Measurements from ENCODE around the gene PHACTR2.
A peak's percentile ranks its signal among the peaks of the same experiment; 100 is the strongest.

The PHACTR2 gene

DNA sequence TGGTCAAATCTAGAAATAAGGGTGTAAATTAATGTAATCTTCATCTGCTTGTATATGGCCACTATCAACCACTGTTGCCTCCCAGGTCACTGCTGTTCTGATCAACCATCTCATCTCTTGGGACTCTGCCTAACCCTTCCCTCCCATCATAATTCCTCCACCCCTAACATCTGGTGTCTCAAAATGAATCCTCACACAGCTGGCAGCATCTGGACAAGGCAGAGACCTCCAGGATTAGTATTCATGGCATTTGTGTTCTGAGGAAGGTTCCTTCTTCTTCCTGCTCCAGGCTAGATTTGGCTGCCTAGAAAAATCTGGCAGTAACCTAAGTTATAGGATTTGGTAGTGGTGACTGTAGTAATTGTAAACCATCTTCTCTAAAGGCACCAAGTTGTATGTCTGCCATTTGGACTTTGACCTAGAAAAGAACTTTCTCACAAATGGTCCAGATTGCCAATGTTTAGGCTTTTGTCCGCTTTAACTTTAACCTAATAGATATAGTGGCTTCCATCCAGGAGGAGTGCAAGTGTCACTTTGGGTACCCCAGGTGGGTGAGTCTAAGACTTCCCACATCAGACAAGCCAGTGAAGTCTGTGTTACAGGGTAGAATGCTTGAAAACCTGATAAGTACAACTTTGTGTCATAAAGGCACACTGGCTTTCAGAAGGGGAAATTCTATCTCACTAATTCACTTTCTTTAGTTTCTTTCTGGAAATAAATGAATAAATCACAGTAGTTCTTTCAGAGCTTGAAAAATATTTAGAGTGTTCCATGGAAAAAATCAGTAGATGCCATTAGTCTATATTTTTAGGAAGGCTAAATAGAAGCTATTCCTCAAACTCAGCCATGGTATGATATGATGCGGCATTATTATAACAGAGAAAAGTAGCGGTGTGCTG lies 3.0 kb upstream of the PHACTR2 start:
- Histone ChIP-seq H3K27ac (peak overlapping the region in 10 of 21 experiments; percentile 1 to 69 (median 33)), H3K4me3 (no peak overlapping the region)

DNA sequence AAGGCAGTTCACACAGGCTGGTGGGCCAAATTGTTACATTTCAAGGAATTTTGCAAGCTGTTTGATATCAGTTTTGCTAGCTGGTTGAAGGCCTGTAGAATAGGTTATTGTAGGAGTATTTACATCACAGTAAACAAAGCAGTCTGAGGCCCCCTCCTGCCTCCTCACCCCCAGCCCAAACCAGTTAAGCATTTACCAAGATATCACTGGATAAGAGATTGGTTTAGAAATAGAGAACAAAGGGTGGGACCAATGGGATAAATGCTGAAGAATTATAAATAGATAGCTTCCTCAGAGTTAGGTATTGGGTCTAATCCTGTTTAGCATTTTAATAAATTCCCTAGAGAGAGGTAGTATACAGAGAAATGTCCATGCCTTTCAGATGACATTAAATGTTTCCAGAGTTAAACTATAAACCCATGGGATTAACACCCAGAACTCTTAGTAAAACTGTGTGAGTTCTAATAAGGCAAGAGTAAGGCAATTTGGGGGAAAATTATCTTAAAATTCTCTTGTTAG lies 2.3 kb upstream of the PHACTR2 start:
- no peak overlapping the region for H3K4me3 ChIP-seq
- peak overlapping the region in 10 of 21 experiments; percentile 1 to 69 (median 38) for H3K27ac ChIP-seq

DNA sequence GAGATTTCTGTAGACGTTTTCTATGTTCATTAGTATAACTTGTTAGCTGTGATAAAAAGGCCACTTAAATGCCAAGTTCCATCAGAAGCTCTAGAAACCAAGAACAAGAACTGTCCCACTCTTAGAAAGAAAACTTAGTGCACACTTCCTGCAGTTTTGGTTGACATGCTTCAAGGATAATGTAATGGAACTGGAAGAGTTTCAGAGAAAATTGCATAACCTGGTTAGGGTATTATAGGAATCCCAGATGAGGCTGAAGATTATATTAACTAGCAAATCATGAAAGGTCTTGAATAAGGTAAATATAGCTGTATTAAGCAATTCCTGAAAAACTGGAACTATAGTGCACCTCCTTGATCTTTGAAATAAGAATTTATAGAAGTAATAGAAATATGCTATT lies 1.8 kb upstream of the PHACTR2 start:
- no peak overlapping the region for H3K4me3 ChIP-seq
- peak overlapping the region in 9 of 21 experiments; percentile 2 to 92 (median 25) for H3K27ac ChIP-seq

DNA sequence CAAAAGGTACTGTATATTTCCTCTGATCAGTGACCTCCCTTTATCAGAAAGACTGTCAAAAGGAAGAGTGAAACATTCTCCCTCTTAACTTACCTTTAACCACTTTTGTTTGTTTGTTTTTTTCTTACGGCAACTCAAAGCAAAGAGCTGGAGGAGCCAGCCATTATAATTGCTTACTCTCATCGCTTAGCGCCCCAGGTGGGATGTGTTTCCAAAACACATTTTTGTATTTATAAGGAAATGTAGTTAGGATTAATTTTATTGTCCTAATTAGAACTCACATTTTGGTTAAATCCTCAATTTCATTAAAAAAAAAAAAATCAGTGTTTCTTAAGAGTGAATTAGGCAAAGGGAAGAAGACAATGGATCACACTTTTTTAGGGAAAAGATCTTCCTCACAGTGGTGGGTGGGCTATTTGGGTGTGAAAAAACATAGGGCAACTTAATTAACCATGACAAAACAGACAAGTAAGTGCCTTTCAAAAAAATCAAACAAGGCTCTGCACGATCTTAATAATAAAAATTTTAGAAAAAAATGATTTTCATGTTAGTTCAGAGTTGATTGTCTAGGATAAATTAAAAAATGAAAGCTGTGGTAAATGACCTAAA lies 1.2 kb upstream of the PHACTR2 start:
- H3K27ac ChIP-seq, result peak overlapping the region in 6 of 21 experiments; percentile 5 to 92 (median 47)
- no peak overlapping the region for H3K4me3 ChIP-seq

DNA sequence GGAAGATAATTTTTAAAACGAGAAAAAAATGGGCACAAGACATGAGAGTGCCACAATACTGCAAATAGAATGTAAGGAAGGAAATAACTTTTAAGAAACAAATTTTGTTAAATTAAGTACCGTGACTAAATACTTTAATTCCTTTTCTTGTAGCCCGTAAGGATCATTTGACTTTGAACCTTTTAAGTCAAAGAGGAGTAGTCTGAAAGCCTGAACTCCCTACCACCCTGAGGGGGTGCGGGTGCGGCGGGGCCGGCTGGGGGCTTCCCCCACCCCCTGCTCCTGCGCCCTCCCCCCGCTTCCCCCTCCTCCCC lies 231 bp upstream of the PHACTR2 start:
- H3K4me3 ChIP-seq, result peak overlapping the region; percentile 60 to 92 (median 80)
- peak overlapping the region in 20 of 21 experiments; percentile 80 to 96 (median 94) for H3K27ac ChIP-seq

DNA sequence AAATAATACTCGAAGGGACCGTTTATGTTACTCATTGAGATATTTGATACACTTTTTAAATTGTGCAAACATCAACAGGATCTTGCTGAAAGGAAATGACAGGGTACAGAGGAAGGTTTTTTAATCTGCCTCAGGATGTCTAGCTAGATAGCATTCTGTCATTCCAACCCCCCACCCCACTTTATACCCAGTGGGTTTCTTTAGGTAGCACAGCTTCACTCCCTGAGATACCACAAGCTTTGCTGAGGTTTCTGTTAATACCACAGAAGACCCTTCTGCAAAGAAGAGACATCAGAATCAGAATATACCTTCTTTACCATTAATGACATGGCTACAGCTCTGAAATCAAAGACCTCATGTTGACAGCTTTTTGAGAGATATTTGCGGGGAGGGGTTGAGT lies 1.3 kb downstream of the PHACTR2 start:
- Histone ChIP-seq H3K4me3 (peak overlapping the region; percentile 60 to 92 (median 80)), H3K27ac (peak overlapping the region in 20 of 21 experiments; percentile 80 to 96 (median 94))

DNA sequence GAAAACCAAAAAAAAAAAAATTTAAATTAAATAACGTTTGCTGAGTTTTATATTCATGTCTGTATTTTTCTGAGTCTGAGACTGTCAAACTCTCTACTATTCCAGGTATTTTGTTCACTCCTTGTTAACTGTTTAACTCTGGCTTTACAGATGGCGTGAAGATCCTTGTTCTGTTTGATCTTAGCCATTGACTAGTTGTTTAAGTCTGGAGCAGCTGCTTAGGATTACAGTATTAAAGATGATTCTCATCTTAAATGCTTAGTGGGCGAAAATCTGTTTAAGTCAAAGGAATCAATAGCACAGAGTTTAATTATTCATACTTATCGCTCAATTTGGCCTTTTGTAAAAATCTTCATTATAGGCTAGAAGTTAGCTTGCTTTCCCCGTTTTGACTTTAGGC lies 2.4 kb downstream of the PHACTR2 start:
- peak overlapping the region in 2 of 7 experiments; percentile 85 to 86 for H3K4me3 ChIP-seq
- H3K27ac ChIP-seq, result peak overlapping the region in 9 of 21 experiments; percentile 17 to 96 (median 94)

DNA sequence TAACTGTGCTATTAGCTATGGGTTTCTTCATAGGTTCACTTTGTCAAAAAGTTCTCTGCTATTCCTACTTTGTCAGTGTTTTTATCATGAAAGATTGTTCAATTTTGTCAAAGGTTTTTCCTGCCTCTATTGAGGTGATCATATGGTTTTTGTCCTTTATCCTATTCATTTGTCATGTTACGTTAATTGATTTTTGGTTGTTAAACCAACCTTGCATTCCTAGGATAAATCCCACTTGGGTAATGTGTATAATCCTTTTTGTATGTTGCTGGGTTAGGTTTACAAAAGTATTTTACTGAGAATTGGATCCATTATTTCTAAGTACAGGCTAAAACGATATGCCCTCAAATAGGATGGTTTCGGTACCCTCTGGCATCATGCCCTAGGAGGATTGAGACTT lies 5.0 kb downstream of the PHACTR2 start:
- Histone ChIP-seq H3K27ac (no peak overlapping the region), H3K4me3 (no peak overlapping the region)

DNA sequence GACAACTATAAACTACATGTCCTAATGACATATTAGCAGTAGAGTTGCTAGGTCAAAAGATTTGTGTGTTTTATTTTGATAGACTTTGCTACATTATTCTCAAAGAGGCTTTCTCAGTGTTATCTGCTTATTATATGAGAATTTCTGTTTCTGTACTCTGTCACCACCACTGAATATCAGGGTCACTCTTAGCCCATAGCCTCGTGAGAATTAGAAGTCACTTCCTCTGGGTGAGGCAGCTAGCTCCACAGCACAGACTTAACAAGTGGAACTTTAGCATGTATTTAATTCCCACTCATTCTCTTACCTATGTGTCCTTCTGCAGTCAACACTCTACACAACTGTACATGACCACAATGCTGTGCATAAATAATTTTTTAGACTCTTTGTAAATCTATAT lies 6.7 kb downstream of the PHACTR2 start:
- no peak overlapping the region for H3K4me3 ChIP-seq
- H3K27ac ChIP-seq, result no peak overlapping the region

DNA sequence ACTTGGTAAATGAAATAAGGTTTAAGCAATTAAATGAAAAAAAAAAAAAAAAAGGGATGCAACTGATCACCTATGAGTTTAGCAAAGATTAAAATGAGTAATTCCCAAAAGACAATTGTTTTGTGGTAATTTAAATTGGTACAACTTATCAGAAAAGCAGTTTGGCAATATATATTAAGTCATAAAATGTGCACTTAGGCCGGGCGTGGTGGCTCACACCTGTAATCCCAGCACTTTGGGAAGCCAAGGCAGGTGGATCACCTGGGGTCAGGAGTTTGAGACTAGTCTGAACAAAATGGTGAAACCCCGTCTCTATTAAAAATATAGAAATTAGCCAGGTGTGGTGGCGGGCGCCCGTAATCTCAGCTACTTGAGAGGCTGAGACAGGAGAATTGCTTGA lies 7.9 kb downstream of the PHACTR2 start:
- no peak overlapping the region for H3K27ac ChIP-seq
- H3K4me3 ChIP-seq, result no peak overlapping the region

DNA sequence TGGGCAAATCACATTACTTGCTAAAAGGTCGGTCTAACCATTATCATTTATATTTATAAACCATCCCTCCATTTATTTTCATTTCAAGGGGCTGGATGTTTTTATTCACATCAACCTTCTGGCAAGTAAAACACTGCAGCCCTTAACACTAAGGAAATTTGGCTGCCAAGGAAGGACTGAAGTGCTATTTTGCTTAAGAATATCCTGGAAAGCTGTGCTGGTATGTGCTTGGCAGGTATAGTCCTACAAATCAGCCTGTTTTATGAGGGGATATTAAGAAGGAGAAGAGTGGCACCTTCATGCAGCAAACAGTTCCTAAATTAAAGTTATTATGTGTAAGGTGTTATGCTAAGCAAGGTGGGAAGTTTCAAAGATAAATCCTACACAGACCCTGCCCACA lies 9.8 kb downstream of the PHACTR2 start:
- H3K4me3 ChIP-seq, result no peak overlapping the region
- peak overlapping the region in 3 of 21 experiments; percentile 6 to 65 (median 56) for H3K27ac ChIP-seq

DNA sequence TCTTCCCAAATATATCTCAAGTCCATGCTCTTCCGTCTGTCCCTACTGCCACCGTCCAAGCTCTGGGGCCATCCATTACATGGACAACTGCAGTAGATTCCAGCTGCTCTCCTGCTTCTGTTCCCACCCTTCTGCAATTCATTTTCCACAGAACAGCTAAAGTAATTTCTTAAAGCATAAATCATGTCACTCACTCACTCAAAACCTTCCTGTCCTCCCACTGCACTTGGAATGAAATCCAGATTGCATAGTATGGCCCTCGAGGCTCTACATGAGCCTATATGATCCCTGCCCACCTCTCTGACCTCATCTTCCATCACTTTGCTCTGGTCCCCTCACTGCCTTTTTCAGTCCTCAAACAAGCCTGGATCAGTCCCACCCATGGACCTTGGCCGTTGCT lies 10.9 kb downstream of the PHACTR2 start:
- Histone ChIP-seq H3K27ac (no peak overlapping the region), H3K4me3 (no peak overlapping the region)

DNA sequence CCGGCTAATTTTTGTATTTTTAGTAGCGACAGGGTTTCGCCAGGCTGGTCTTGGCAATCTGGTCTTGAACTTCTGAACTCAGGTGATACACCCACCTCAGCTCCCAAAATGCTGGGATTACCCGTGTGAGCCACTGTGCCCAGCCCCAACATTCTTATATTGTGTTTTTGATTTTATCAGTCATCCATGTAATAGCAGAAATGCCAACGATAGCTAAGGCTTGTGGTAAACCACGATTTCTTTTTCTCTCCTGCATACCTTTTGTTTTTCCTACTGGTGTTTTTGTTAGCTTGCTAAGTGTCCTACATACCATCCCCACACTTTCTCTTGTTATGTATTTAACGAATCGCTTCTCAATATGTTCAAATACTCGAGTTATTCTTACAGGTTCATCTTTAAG lies 12.1 kb downstream of the PHACTR2 start:
- Histone ChIP-seq H3K27ac (no peak overlapping the region), H3K4me3 (no peak overlapping the region)

DNA sequence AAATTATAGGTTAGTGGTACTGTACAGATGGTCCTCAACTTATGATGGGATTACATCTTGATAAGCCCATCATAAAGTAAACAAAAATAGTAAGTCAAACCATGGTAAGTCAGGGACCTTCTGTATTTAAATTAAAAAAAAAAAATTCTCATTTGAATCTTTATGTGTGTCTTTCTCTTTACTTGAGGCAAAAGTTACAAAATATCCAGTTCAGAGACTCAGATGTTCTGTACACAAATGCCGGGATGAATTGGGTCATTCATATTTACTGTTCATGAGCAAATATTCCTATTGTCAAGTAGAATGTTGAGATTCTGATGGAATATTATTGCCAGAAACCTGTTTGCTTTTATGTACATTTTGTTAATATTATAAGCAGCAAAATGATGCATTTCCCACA lies 13.4 kb downstream of the PHACTR2 start:
- Histone ChIP-seq H3K4me3 (no peak overlapping the region), H3K27ac (no peak overlapping the region)

DNA sequence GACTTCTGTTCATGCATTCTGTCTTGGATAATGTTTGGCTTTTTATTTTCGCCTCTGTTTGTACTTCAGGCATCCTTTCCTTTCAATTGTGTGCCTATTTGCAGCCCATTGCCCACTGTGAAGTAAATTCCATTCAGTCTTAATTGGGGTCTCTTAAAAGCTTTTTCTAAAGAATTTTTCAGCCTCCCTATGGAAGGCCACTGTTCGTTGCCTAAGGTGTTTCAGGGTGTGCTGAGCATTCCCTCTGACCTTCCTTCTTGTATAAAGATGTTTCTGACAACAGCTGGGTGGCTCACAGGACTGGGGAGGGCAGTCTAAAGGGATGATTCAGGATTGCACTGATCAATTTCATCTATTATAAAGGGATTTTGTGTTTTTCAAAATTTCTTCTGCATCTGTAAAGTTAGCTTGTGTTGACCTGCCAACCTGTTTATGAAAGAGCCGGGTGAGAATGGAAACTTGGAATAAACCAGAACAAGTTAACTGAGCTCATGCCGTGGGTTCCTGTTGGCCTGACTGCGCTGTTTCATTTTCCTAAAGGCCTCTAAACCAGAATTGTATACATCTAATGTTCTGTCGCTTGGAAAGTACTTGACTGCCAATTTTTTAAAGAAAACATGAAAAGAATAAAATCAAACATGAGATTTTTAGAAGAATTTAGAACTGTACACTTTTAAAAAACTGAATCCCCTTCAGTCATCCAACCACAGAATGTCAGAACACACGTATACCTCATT lies 14.3 kb downstream of the PHACTR2 start:
- Histone ChIP-seq H3K27ac (no peak overlapping the region), H3K4me3 (no peak overlapping the region)

DNA sequence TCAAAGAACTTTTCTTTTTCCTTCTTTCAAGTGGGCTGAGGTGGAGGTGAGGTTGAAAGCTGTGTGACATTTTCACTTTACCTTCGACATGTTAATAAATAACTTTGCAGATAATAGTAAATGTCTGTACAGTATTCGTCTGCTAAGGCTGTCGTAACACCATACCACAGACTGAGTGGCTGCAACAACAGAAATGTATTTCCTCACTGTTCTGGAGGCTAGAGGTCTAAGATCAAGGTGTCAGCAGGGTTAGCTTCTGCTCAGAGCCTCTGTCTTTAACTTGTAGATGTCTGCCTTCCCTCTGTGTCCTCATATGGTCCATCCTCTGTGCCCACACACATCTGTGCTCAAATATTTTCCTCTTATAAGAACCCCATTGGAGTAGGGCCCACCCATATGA lies 14.9 kb downstream of the PHACTR2 start:
- Histone ChIP-seq H3K4me3 (no peak overlapping the region), H3K27ac (no peak overlapping the region)

DNA sequence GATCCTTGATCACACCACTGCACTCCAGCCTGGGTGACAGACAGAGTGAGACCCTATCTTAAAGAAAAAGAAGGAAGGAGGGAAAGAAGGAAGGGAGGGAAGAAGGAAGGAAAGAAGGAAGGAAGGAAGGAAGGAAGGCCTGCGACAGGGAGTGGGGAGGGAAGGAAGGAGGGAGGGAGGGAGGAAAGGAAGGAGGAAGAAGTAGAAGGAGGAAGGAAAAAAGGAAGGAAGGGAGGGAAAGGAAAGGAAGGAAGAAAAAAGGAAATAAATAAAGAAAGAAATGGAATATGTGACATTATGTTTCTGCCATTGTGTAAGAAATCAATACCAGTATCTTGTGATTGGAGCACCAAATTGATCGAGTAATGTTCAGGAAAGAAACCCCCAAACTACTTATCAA lies 16.2 kb downstream of the PHACTR2 start:
- Histone ChIP-seq H3K27ac (no peak overlapping the region), H3K4me3 (no peak overlapping the region)

DNA sequence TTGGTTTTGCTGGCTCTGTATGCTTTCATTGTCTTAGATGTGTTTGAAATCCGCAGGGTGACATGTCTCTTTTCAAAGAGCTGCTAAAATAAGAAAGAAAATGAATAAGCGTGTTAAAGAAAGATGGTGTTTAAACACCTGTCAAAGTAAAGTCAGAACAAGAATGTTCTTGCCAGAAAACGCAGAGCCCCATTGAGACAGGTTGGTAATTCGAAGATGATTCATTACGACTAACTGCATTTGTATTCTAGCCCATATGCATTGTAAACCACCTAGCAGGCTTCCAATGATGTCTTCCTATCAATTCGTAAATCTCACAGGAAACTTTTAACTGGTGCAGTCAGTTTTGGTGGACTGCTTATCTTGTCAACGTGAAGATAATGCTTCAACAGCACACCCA lies 16.8 kb downstream of the PHACTR2 start:
- Histone ChIP-seq H3K27ac (no peak overlapping the region), H3K4me3 (no peak overlapping the region)

DNA sequence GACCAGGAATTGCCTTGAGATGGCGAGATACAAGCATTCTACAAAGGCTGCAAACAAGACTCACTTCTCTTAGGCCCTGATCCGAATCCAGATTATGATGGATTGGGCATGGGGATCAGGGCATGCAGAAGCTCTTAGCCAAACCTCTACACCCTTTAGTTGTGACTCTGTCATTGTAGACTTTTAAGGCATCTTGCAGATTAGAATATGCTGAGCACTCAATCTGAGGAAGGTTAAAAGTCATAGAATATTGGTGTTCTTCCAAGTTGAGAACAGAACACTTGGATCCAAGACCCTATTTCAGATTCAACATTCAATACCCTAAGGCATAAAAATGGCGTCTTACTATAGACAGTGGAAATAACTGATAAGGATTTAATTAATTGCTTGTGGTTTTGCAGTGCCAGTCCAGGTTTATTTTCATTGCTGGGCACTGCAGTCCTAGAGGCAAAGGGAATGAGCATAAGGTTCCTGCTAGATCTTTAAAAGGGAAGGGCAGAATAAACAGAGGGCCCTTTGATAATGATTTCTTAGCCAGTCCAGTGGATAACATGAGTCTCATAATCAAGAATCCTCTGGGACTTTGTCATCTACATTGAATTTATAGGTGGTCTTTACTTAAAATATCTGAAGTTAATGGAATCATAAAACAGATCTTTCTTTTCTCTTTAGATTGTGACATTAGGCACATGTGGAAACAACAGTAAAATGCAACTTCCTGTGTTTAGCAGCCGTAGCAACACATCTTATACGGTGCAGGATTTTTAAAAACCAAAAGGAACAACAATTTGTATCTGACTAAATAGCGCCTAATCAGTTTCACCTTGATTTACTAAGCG lies 17.6 kb downstream of the PHACTR2 start:
- Histone ChIP-seq H3K4me3 (no peak overlapping the region), H3K27ac (peak overlapping the region in 1 of 21 experiments; percentile 16)

All from skin epidermis (tissue), 12 donors.